Epithelial cell of proximal tubule (primary cell): Measurements from ENCODE around the gene PARP15. TPM values are rescaled to one million over a fixed set of nuclear protein-coding genes. Genes with fewer than 3 reads are reported as not detected.

Source experiments
- DNase-seq: peaks from one replicate; pipeline ENCODE4 v3.0.0-alpha.2; 2011; ENCODE audit warnings: low read depth
- H3K4me3 ChIP-seq: 2 replicates; pipeline ENCODE4 v1.5.1; 2011; ENCODE audit warnings: low read depth, mild to moderate bottlenecking, low read length
- CTCF ChIP-seq: conservative IDR thresholded peaks from 2 replicates; pipeline ENCODE4 v1.5.1; 2012; ENCODE audit warnings: low read depth, mild to moderate bottlenecking, low read length
- total RNA-seq: library from RNA; depleted of rRNA; stranded (reverse); fragments of >200 nt; gene quantifications from 2 replicates; pipeline ENCODE4 v1.2.3, GENCODE V29; 2015

The PARP15 gene
- total RNA-seq, 1 donor from 2014 or later: not detected

- no peak for DNase-seq
- TF ChIP-seq CTCF: no peak
- no peak overlapping the region for H3K4me3 ChIP-seq
Observed at GRCh38 chr3:122581622-122582021, 4.2 kb downstream of the PARP15 start.

- no peak for TF ChIP-seq CTCF
- H3K4me3 ChIP-seq: no peak overlapping the region
- no peak for DNase-seq
Observed at GRCh38 chr3:122582390-122582789, 4.9 kb downstream of the PARP15 start.

GRCh38 chr3:122586098-122586497, 8.6 kb downstream of the PARP15 start:
- TF ChIP-seq CTCF: no peak
- no peak for DNase-seq
- H3K4me3 ChIP-seq: no peak overlapping the region

GRCh38 chr3:122586773-122587485, 9.5 kb downstream of the PARP15 start:
- DNase-seq: no peak
- no peak overlapping the region for H3K4me3 ChIP-seq
- no peak for TF ChIP-seq CTCF

- H3K4me3 ChIP-seq: no peak overlapping the region
- TF ChIP-seq CTCF: no peak
Observed at GRCh38 chr3:122587572-122587971, 10.1 kb downstream of the PARP15 start.

GRCh38 chr3:122589297-122589696, 11.8 kb downstream of the PARP15 start:
- TF ChIP-seq CTCF: no peak
- DNase-seq: no peak
- H3K4me3 ChIP-seq: no peak overlapping the region

More at GRCh38 chr3:122587572-122587971, 10.1 kb downstream of the PARP15 start:
- DNase-seq: no peak

- TF ChIP-seq CTCF: no peak
- no peak for DNase-seq
- H3K4me3 ChIP-seq: no peak overlapping the region
Observed at GRCh38 chr3:122590610-122591009, 13.2 kb downstream of the PARP15 start.
